Stimulated activated CD4-positive, alpha-beta T cell treated with anti-CD3 and anti-CD28 coated beads, Interleukin-2, amount 100 ng/mL, for 24 hours (primary cell): ENCODE data around the gene CDH2.
A peak's percentile ranks its signal among the peaks of the same experiment; 100 is the strongest.

Experiments
- DNase-seq, 2 donors: peaks; one replicate each; pipeline ENCODE4 v3.0.0-alpha.2; 2020

CDH2 gene

GRCh38 chr18:28176948-28177827 lies at the start of gene CDH2:
Gene CDH2 (minus strand): TSS chr18:28177130. CDS start chr18:28177022, 108 bp downstream.
- peak in 1 of 2 donors; percentile 30 for DNase-seq

GRCh38 chr18:28212060-28212459 lies 35.1 kb upstream of the CDH2 start:
- no peak for DNase-seq

GRCh38 chr18:28208712-28209265 lies 31.9 kb upstream of the CDH2 start:
- DNase-seq, result no peak

GRCh38 chr18:28208268-28208667 lies 31.3 kb upstream of the CDH2 start:
- DNase-seq, result no peak

GRCh38 chr18:28204154-28204553 lies 27.2 kb upstream of the CDH2 start:
- DNase-seq, result no peak

- no peak for DNase-seq
Observed at GRCh38 chr18:28201056-28201455, 24.1 kb upstream of the CDH2 start.

GRCh38 chr18:28198620-28199019 lies 21.7 kb upstream of the CDH2 start:
- DNase-seq, result no peak

- no peak for DNase-seq
Observed at GRCh38 chr18:28193177-28193778, 16.3 kb upstream of the CDH2 start.

GRCh38 chr18:28189400-28190239 lies 12.7 kb upstream of the CDH2 start:
- peak in 1 of 2 donors; percentile 14 for DNase-seq

GRCh38 chr18:28185121-28185520 lies 8.2 kb upstream of the CDH2 start:
- no peak for DNase-seq

- DNase-seq, result no peak
Observed at GRCh38 chr18:28183418-28184078, 6.6 kb upstream of the CDH2 start.

GRCh38 chr18:28181616-28182015 lies 4.7 kb upstream of the CDH2 start:
- no peak for DNase-seq

- no peak for DNase-seq
Observed at GRCh38 chr18:28178720-28179119, 1.8 kb upstream of the CDH2 start.

- peak in 1 of 2 donors; percentile 7 for DNase-seq
Observed at GRCh38 chr18:28177828-28178635, 1.1 kb upstream of the CDH2 start.

GRCh38 chr18:28176698-28176947 lies 307 bp downstream of the CDH2 start:
- DNase-seq, result no peak

GRCh38 chr18:28175930-28176697 lies 816 bp downstream of the CDH2 start:
- DNase-seq, result no peak

GRCh38 chr18:28175150-28175929 lies 1.6 kb downstream of the CDH2 start:
- DNase-seq, result no peak

GRCh38 chr18:28174181-28174905 lies 2.6 kb downstream of the CDH2 start:
- DNase-seq, result no peak

- DNase-seq, result no peak
Observed at GRCh38 chr18:28171837-28172236, 5.1 kb downstream of the CDH2 start.

GRCh38 chr18:28168725-28169124 lies 8.2 kb downstream of the CDH2 start:
- DNase-seq, result no peak
